IMR-90 (cell line): ENCODE results near the gene CIB1. TPM values are rescaled to one million over a fixed set of nuclear protein-coding genes. Genes with fewer than 3 reads are reported as not detected.

ENCODE experiments used
- ATAC-seq: fragments of 200-7000 bp; cut with Tn5 transposase; 2 replicates; pipeline ENCODE4 v1.9.1; 2020; ENCODE audit warnings: low read depth, mild to moderate bottlenecking, moderate library complexity
- BruUV-seq: library from RNA; stranded (reverse); fragments of 400-500 nt; replicated peaks from 2 replicates; lab custom pipeline; 2021; lab: Mats Ljungman, UMichigan
- CTCF ChIA-PET: fragments of 300-600 bp; formaldehyde crosslinking; extraction: SDS; loops from one replicate; lab custom pipeline; 2021; ENCODE audit warnings: antibody characterized with exemption; lab: Yijun Ruan, JAX
- POLR2A ChIA-PET: fragments of 300-600 bp; sonication (Branson Sonifier 250); formaldehyde crosslinking; loops from one replicate; lab custom pipeline; 2022; ENCODE audit warnings: antibody characterized with exemption; ENCODE audit not compliant: unreplicated experiment; lab: Charles Lee
- DNase-seq: peaks from one replicate; pipeline ENCODE4 v3.0.0; 2013
- H2AFZ ChIP-seq: replicated peaks from 2 replicates; pipeline ENCODE3; 2013; ENCODE audit warnings: low read length, mild to moderate bottlenecking; ENCODE audit not compliant: poor library complexity
- H2AK5ac ChIP-seq: 2 replicates; pipeline ENCODE4 v1.6.1; 2013; ENCODE audit warnings: low read depth, low read length, inconsistent platforms
- H2AK9ac ChIP-seq: replicated peaks from 2 replicates; pipeline ENCODE3; 2013; ENCODE audit warnings: mild to moderate bottlenecking, low read depth, low read length, moderate library complexity; ENCODE audit not compliant: poor library complexity
- H2BK120ac ChIP-seq: 2 replicates; pipeline ENCODE4 v1.6.1; 2013; ENCODE audit warnings: low read depth, low read length, inconsistent platforms
- H2BK15ac ChIP-seq: 3 replicates; pipeline ENCODE4 v1.6.1; 2013; ENCODE audit warnings: low read depth, low read length, inconsistent platforms
- H2BK20ac ChIP-seq: 2 replicates; pipeline ENCODE4 v1.6.1; 2013; ENCODE audit warnings: low read depth, mild to moderate bottlenecking, inconsistent platforms, low read length, moderate library complexity
- H2BK5ac ChIP-seq: 2 replicates; pipeline ENCODE4 v1.6.1; 2013; ENCODE audit warnings: mild to moderate bottlenecking, low read depth, low read length, inconsistent platforms; ENCODE audit not compliant: poor library complexity, severe bottlenecking
- H3K14ac ChIP-seq: replicated peaks from 2 replicates; pipeline ENCODE4 v1.6.1; 2013; ENCODE audit warnings: low read depth, low read length, inconsistent platforms
- H3K18ac ChIP-seq: 2 replicates; pipeline ENCODE4 v1.6.1; 2013; ENCODE audit warnings: low read depth, low read length, control low read depth
- H3K23ac ChIP-seq: 2 replicates; pipeline ENCODE4 v1.6.1; 2013; ENCODE audit warnings: low read depth, low read length, inconsistent platforms
- H3K27ac ChIP-seq: 2 replicates; pipeline ENCODE4 v1.5.1; 2013; ENCODE audit warnings: mild to moderate bottlenecking, control low read depth, low read length; ENCODE audit not compliant: insufficient read depth
- H3K27me3 ChIP-seq: 2 replicates; pipeline ENCODE4 v1.6.1; 2013; ENCODE audit warnings: low read length; ENCODE audit not compliant: control insufficient read depth, insufficient read depth
- H3K36me3 ChIP-seq: 2 replicates; pipeline ENCODE4 v1.6.1; 2013; ENCODE audit warnings: low read length, mixed read lengths; ENCODE audit not compliant: control insufficient read depth, insufficient read depth
- H3K4ac ChIP-seq: 2 replicates; pipeline ENCODE4 v1.6.1; 2013; ENCODE audit warnings: low read depth, low read length, inconsistent platforms
- H3K4me1 ChIP-seq: 2 replicates; pipeline ENCODE4 v1.6.1; 2013; ENCODE audit warnings: low read length, mixed read lengths; ENCODE audit not compliant: control insufficient read depth, insufficient read depth
- H3K4me2 ChIP-seq: 2 replicates; pipeline ENCODE4 v1.6.1; 2013; ENCODE audit warnings: low read depth, mild to moderate bottlenecking, control low read depth, low read length, moderate library complexity
- H3K4me3 ChIP-seq: 2 replicates; pipeline ENCODE4 v1.5.1; 2013; ENCODE audit warnings: low read depth, mild to moderate bottlenecking, control low read depth, low read length, moderate library complexity; ENCODE audit not compliant: insufficient read depth
- H3K56ac ChIP-seq: 2 replicates; pipeline ENCODE4 v1.6.1; 2013; ENCODE audit warnings: low read length, inconsistent platforms; ENCODE audit not compliant: insufficient read depth; ENCODE audit errors: extremely low read depth
- H3K79me1 ChIP-seq, 2 experiments: 2 replicates each; pipeline ENCODE4 v1.6.1; 2013; ENCODE audit warnings: low read length in 2 of 2, inconsistent platforms in 1 of 2, low read depth in 1 of 2
- H3K9ac ChIP-seq: 2 replicates; pipeline ENCODE4 v1.6.1; 2013; ENCODE audit warnings: low read depth, low read length, control low read depth
- H3K9me1 ChIP-seq: 2 replicates; pipeline ENCODE4 v1.6.1; 2013; ENCODE audit warnings: low read length, inconsistent platforms; ENCODE audit not compliant: insufficient read depth
- H3K9me3 ChIP-seq: 2 replicates; pipeline ENCODE4 v1.6.1; 2013; ENCODE audit warnings: low read length; ENCODE audit not compliant: control insufficient read depth, insufficient read depth
- H4K20me1 ChIP-seq: 2 replicates; pipeline ENCODE4 v1.6.1; 2013; ENCODE audit warnings: low read length, inconsistent platforms; ENCODE audit not compliant: insufficient read depth
- H4K5ac ChIP-seq: 2 replicates; pipeline ENCODE4 v1.6.1; 2013; ENCODE audit warnings: mild to moderate bottlenecking, low read depth, low read length, control low read depth
- H4K8ac ChIP-seq, 2 experiments: 2 replicates each; pipeline ENCODE4 v1.6.1; 2013; ENCODE audit warnings: low read depth in 2 of 2, low read length in 2 of 2, control low read depth in 1 of 2, inconsistent platforms in 1 of 2
- H4K91ac ChIP-seq: 2 replicates; pipeline ENCODE4 v1.6.1; 2013; ENCODE audit warnings: low read depth, low read length, inconsistent platforms; ENCODE audit not compliant: insufficient read depth
- BHLHE40 ChIP-seq: fragments of 150-350 bp; IDR thresholded peaks from 2 replicates; pipeline ENCODE4 v1.6.1; 2016; ENCODE audit warnings: mild to moderate bottlenecking, low read depth, low read length
- CEBPB ChIP-seq: IDR thresholded peaks from 2 replicates; pipeline ENCODE4 v1.6.1; 2012; ENCODE audit warnings: low read depth, low read length, improper control_type of control experiment
- CHD1 ChIP-seq: IDR thresholded peaks from 2 replicates; pipeline ENCODE4 v1.6.1; 2012; ENCODE audit warnings: low read depth, low read length, improper control_type of control experiment
- FOS ChIP-seq: fragments of 150-350 bp; IDR thresholded peaks from 2 replicates; pipeline ENCODE4 v1.6.1; 2016; ENCODE audit warnings: low read depth, low read length
- MAFK ChIP-seq: IDR thresholded peaks from 2 replicates; pipeline ENCODE4 v1.6.1; 2012; ENCODE audit warnings: low read depth, low read length, improper control_type of control experiment
- MAZ ChIP-seq: IDR thresholded peaks from 2 replicates; pipeline ENCODE4 v1.6.1; 2012; ENCODE audit warnings: low read depth, mild to moderate bottlenecking, low read length, improper control_type of control experiment, moderate library complexity, borderline replicate concordance
- MXI1 ChIP-seq: IDR thresholded peaks from 2 replicates; pipeline ENCODE4 v1.6.1; 2012; ENCODE audit warnings: low read depth, mild to moderate bottlenecking, low read length, moderate library complexity, borderline replicate concordance
- NFE2L2 ChIP-seq: fragments of 150-350 bp; IDR thresholded peaks from 2 replicates; pipeline ENCODE4 v1.6.1; 2016; ENCODE audit warnings: low read depth, mild to moderate bottlenecking, low read length
- POLR2A ChIP-seq: IDR thresholded peaks from 2 replicates; pipeline ENCODE4 v1.6.1; 2012; ENCODE audit warnings: mild to moderate bottlenecking, low read depth, low read length
- RAD21 ChIP-seq: IDR thresholded peaks from 2 replicates; pipeline ENCODE4 v1.6.1; 2012; ENCODE audit warnings: low read length, improper control_type of control experiment
- RCOR1 ChIP-seq: IDR thresholded peaks from 2 replicates; pipeline ENCODE4 v1.6.1; 2012; ENCODE audit warnings: mild to moderate bottlenecking, low read length, improper control_type of control experiment; ENCODE audit not compliant: insufficient replicate concordance
- RFX5 ChIP-seq: IDR thresholded peaks from 2 replicates; pipeline ENCODE4 v1.8.0; 2012; ENCODE audit warnings: low read depth, mild to moderate bottlenecking, low read length, moderate library complexity
- SMC3 ChIP-seq: fragments of 150-350 bp; IDR thresholded peaks from 2 replicates; pipeline ENCODE4 v1.6.1; 2016; ENCODE audit warnings: low read depth, mild to moderate bottlenecking, antibody characterized with exemption, low read length, moderate library complexity
- WGBS, 2 experiments: methylation state at CpG; one replicate each; pipeline versions ENCODE4 v1.1.5 to v1.1.7; 2013; ENCODE audit warnings: missing lambda C conversion rate in 2 of 2; ENCODE audit not compliant: insufficient read length in 1 of 2; ENCODE audit errors: extremely low coverage in 2 of 2; 5-methylcytosine and 5-hydroxymethylcytosine counted together
- dilution Hi-C: fragments of 300-500 bp; cut with HindIII; formaldehyde crosslinking; loops from one replicate; pipeline ENCODE4 v1.14.3; 2018; ENCODE audit warnings: low sequenced_read_pairs; ENCODE audit not compliant: unreplicated experiment
- in situ Hi-C: fragments of 300-500 bp; cut with MboI; formaldehyde crosslinking; loops from 3 replicates; pipeline ENCODE4 v1.14.3; 2019; ENCODE audit warnings: low sequenced_read_pairs, inconsistent platforms, mixed read lengths
- intact Hi-C: fragments of 100-400 bp; cut with micrococcal nuclease; formaldehyde crosslinking; loops from 2 replicates; pipeline ENCODE4 v1.10.0; 2022
- polyA plus RNA-seq, 3 experiments: library from polyadenylated mRNA; depleted of rRNA; stranded (reverse); fragments of >200 nt; gene quantifications; 2 replicates each; pipeline ENCODE4 v1.2.3, GENCODE V29; 2012; ENCODE audit warnings: low replicate concordance in 1 of 3
- total RNA-seq: library from RNA; depleted of rRNA; stranded (reverse); fragments of >200 nt; gene quantifications from 2 replicates; pipeline ENCODE4 v1.2.3, GENCODE V29; 2012
- TF ChIP-seq, protein P1 (sequence below): fragments of 150-350 bp; IDR thresholded peaks from 2 replicates; pipeline ENCODE4 v1.6.1; 2016; ENCODE audit warnings: low read depth, mild to moderate bottlenecking, low read length, moderate library complexity, borderline replicate concordance
- TF ChIP-seq, protein P2 (sequence below): fragments of 150-350 bp; IDR thresholded peaks from 2 replicates; pipeline ENCODE4 v1.6.1; 2017; ENCODE audit warnings: mild to moderate bottlenecking, antibody characterized with exemption, low read length, low read depth
- TF ChIP-seq, protein P3 (sequence below): conservative IDR thresholded peaks from 2 replicates; pipeline ENCODE4 v1.5.1; 2012; ENCODE audit warnings: mild to moderate bottlenecking, low read depth, low read length, improper control_type of control experiment

The CIB1 gene
- total and polyA plus RNA-seq, 2 of the 4 experiments (the other 2 are of a cell fraction), result 31.5 to 94.1 TPM

DNA sequence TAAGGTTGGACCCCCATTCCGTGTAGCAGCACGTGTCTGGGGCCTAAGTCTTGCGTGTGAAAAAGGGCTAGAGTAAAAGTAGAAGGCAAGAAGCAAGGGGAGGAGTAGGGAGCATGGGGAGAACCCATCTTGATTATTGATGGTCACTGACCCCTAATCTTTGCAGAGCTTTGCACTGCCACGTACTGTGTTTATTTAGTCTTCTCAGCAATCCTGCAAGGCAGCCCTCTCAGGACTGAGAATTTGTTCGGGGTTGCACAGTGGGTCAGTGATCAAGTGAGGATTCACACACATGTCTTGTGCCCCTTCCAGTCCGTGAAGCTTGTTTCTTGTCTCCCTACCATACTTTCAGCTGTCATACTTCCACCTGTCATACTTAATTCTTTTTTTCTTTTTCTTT, 25.4 kb downstream of the CIB1 start:
- WGBS, 2 experiments, result 80% methylated on average over 1 of the region's 6 CpGs; no CpG with 5 or more reads in 1 of the 2 experiments
- no peak overlapping the region for H2AFZ ChIP-seq
- H3K9me1 ChIP-seq, result peaks cover 10% of the 10 kb centered on the region
- no peak overlapping the region for H4K5ac ChIP-seq
- ChIA-PET POLR2A (no interaction called here), CTCF (no interaction called here)
- dilution Hi-C loops (no loop called here), in situ Hi-C loops (no loop called here), intact Hi-C loops (no loop called here)
- no peak overlapping the region for H2AK9ac ChIP-seq
- H2BK120ac ChIP-seq, result no peak overlapping the region
- no peak overlapping the region for H3K4me2 ChIP-seq
- no peak for ATAC-seq
- no peak overlapping the region for H2AK5ac ChIP-seq
- no peak overlapping the region for H3K9ac ChIP-seq
- no peak for DNase-seq
- H3K4ac ChIP-seq, result no peak overlapping the region
- H3K36me3 ChIP-seq, result peaks cover 7% of the 10 kb centered on the region
- H4K91ac ChIP-seq, result no peak overlapping the region
- no peaks in the 10 kb centered on the region; the same call in 1 of the 2 replicates for H4K20me1 ChIP-seq
- no peak overlapping the region for H3K18ac ChIP-seq
- H3K9me3 ChIP-seq, result no peaks in the 10 kb centered on the region
- peaks cover 34 to 52% of the 10 kb centered on the region in 2 experiments for H3K79me1 ChIP-seq
- H2BK5ac ChIP-seq, result no peak overlapping the region
- no peak overlapping the region for H2BK15ac ChIP-seq
- no peak for TF ChIP-seq POLR2A
- no peak for TF ChIP-seq NFE2L2
- no peak for TF ChIP-seq BHLHE40
- TF ChIP-seq CEBPB, result no peak
- TF ChIP-seq FOS, result no peak
- TF ChIP-seq RFX5, result no peak
- TF ChIP-seq MAFK, result no peak
- TF ChIP-seq RAD21, result no peak
- TF ChIP-seq MAZ, result no peak
- TF ChIP-seq SMC3, result no peak
- no peak for TF ChIP-seq RCOR1
- no peak for TF ChIP-seq MXI1
- TF ChIP-seq CHD1, result no peak
- TF ChIP-seq, protein P1, sequence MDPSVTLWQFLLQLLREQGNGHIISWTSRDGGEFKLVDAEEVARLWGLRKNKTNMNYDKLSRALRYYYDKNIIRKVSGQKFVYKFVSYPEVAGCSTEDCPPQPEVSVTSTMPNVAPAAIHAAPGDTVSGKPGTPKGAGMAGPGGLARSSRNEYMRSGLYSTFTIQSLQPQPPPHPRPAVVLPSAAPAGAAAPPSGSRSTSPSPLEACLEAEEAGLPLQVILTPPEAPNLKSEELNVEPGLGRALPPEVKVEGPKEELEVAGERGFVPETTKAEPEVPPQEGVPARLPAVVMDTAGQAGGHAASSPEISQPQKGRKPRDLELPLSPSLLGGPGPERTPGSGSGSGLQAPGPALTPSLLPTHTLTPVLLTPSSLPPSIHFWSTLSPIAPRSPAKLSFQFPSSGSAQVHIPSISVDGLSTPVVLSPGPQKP, result no peak
- TF ChIP-seq, protein P2, sequence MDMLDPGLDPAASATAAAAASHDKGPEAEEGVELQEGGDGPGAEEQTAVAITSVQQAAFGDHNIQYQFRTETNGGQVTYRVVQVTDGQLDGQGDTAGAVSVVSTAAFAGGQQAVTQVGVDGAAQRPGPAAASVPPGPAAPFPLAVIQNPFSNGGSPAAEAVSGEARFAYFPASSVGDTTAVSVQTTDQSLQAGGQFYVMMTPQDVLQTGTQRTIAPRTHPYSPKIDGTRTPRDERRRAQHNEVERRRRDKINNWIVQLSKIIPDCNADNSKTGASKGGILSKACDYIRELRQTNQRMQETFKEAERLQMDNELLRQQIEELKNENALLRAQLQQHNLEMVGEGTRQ, result no peak
- TF ChIP-seq, protein P3, sequence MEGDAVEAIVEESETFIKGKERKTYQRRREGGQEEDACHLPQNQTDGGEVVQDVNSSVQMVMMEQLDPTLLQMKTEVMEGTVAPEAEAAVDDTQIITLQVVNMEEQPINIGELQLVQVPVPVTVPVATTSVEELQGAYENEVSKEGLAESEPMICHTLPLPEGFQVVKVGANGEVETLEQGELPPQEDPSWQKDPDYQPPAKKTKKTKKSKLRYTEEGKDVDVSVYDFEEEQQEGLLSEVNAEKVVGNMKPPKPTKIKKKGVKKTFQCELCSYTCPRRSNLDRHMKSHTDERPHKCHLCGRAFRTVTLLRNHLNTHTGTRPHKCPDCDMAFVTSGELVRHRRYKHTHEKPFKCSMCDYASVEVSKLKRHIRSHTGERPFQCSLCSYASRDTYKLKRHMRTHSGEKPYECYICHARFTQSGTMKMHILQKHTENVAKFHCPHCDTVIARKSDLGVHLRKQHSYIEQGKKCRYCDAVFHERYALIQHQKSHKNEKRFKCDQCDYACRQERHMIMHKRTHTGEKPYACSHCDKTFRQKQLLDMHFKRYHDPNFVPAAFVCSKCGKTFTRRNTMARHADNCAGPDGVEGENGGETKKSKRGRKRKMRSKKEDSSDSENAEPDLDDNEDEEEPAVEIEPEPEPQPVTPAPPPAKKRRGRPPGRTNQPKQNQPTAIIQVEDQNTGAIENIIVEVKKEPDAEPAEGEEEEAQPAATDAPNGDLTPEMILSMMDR, result no peak
- no TSS peak for BruUV-seq
- H3K14ac ChIP-seq, result no peak overlapping the region
- no peak overlapping the region for H3K4me3 ChIP-seq
- no peak overlapping the region for H3K23ac ChIP-seq
- peaks cover 6% of the 10 kb centered on the region for H3K4me1 ChIP-seq
- no peaks in the 10 kb centered on the region for H3K27me3 ChIP-seq
- no peak overlapping the region for H3K56ac ChIP-seq
- no peak overlapping the region for H3K27ac ChIP-seq
- H4K8ac ChIP-seq, result no peak overlapping the region
- H2BK20ac ChIP-seq, result no peak overlapping the region
